WTC11 (cell line): ENCODE results near the gene OGFOD2. TPM values are rescaled to one million over a fixed set of nuclear protein-coding genes. Genes with fewer than 3 reads are reported as not detected.

Source experiments
- ATAC-seq: fragments of 200-7000 bp; cut with Tn5 transposase; 2 replicates; pipeline ENCODE4 v1.10.0; 2021; ENCODE audit warnings: mild to moderate bottlenecking, moderate library complexity
- CTCF ChIA-PET: fragments of 300-600 bp; sonication (Branson Sonifier 250); formaldehyde crosslinking; loops from one replicate; lab custom pipeline; 2021; ENCODE audit warnings: antibody characterized with exemption; lab: Charles Lee
- POLR2A ChIA-PET: fragments of 350-600 bp; sonication (Branson Sonifier 250); formaldehyde crosslinking; loops from one replicate; lab custom pipeline; 2021; ENCODE audit warnings: antibody characterized with exemption; lab: Charles Lee
- DNase-seq: peaks from one replicate; pipeline ENCODE4 v3.0.0; 2021; ENCODE audit warnings: low spot score
- H3K27ac Mint-ChIP-seq: 2 replicates; pipeline ENCODE4 v1.8.0; 2021; ENCODE audit warnings: mixed read lengths
- H3K27me3 Mint-ChIP-seq: 2 replicates; pipeline ENCODE4 v1.8.0; 2021; ENCODE audit warnings: low read depth, mild to moderate bottlenecking, moderate library complexity, mixed read lengths
- H3K36me3 Mint-ChIP-seq: 2 replicates; pipeline ENCODE4 v1.8.0; 2021; ENCODE audit warnings: mixed read lengths
- H3K4me1 Mint-ChIP-seq: 2 replicates; pipeline ENCODE4 v1.8.0; 2022; ENCODE audit warnings: mixed read lengths
- H3K4me3 Mint-ChIP-seq: 2 replicates; pipeline ENCODE4 v1.8.0; 2021; ENCODE audit warnings: mild to moderate bottlenecking, moderate library complexity, mixed read lengths
- H3K9me3 Mint-ChIP-seq: 2 replicates; pipeline ENCODE4 v1.8.0; 2021; ENCODE audit warnings: mixed read lengths
- ARID4B ChIP-seq: sonication (generic); formaldehyde crosslinking; IDR thresholded peaks from 2 replicates; pipeline ENCODE4 v1.8.0; 2023; ENCODE audit warnings: missing genetic modification reagents, mild to moderate bottlenecking, borderline replicate concordance
- ATF6 ChIP-seq: sonication (generic); formaldehyde crosslinking; IDR thresholded peaks from 2 replicates; pipeline ENCODE4 v1.8.1; 2023; ENCODE audit warnings: mild to moderate bottlenecking, missing genetic modification reagents
- CDX4 ChIP-seq: fragments of 250-450 bp; sonication (Bioruptor Pico); IDR thresholded peaks from 2 replicates; pipeline ENCODE4 v1.9.0; 2021; ENCODE audit warnings: moderate library complexity, mild to moderate bottlenecking, inconsistent platforms, borderline replicate concordance
- E2F5 ChIP-seq: sonication (generic); formaldehyde crosslinking; IDR thresholded peaks from 2 replicates; pipeline ENCODE4 v1.8.1; 2022; ENCODE audit warnings: mild to moderate bottlenecking, moderate library complexity, missing genetic modification reagents
- ERG ChIP-seq: fragments of 250-450 bp; sonication (Bioruptor Pico); IDR thresholded peaks from 2 replicates; pipeline ENCODE4 v1.8.0; 2021; ENCODE audit warnings: mild to moderate bottlenecking
- FOXJ3 ChIP-seq: sonication (generic); formaldehyde crosslinking; IDR thresholded peaks from 2 replicates; pipeline ENCODE4 v1.9.0; 2021; ENCODE audit warnings: missing genetic modification reagents, mild to moderate bottlenecking, borderline replicate concordance
- FOXP4 ChIP-seq: sonication (generic); formaldehyde crosslinking; IDR thresholded peaks from 2 replicates; pipeline ENCODE4 v1.8.0; 2022; ENCODE audit warnings: mild to moderate bottlenecking, missing genetic modification reagents
- GTF2I ChIP-seq: fragments of 250-450 bp; sonication (Bioruptor Pico); conservative IDR thresholded peaks from 2 replicates; pipeline ENCODE4 v1.4.0; 2021; ENCODE audit warnings: mild to moderate bottlenecking
- HMGXB4 ChIP-seq: sonication (generic); formaldehyde crosslinking; IDR thresholded peaks from 2 replicates; pipeline ENCODE4 v1.8.1; 2023; ENCODE audit warnings: mild to moderate bottlenecking, moderate library complexity, missing genetic modification reagents
- IRF1 ChIP-seq: sonication (generic); formaldehyde crosslinking; IDR thresholded peaks from 2 replicates; pipeline ENCODE4 v1.8.0; 2023; ENCODE audit warnings: missing genetic modification reagents
- JAZF1 ChIP-seq: fragments of 250-450 bp; sonication (Bioruptor Pico); IDR thresholded peaks from 2 replicates; pipeline ENCODE4 v1.9.0; 2021; ENCODE audit warnings: moderate library complexity, mild to moderate bottlenecking, inconsistent platforms
- MYBL2 ChIP-seq: sonication (generic); formaldehyde crosslinking; IDR thresholded peaks from 2 replicates; pipeline ENCODE4 v1.8.1; 2023; ENCODE audit warnings: mild to moderate bottlenecking, moderate library complexity, missing genetic modification reagents
- NR3C1 ChIP-seq: sonication (generic); formaldehyde crosslinking; conservative IDR thresholded peaks from 2 replicates; pipeline ENCODE4 v1.8.1; 2023; ENCODE audit warnings: low read depth, mild to moderate bottlenecking, missing genetic modification reagents
- SMAD4 ChIP-seq: sonication (generic); formaldehyde crosslinking; IDR thresholded peaks from 2 replicates; pipeline ENCODE4 v1.8.0; 2022; ENCODE audit warnings: mild to moderate bottlenecking, missing genetic modification reagents
- TEAD4 ChIP-seq: sonication (generic); formaldehyde crosslinking; IDR thresholded peaks from 2 replicates; pipeline ENCODE4 v1.8.0; 2022; ENCODE audit warnings: mild to moderate bottlenecking, missing genetic modification reagents
- ZNF138 ChIP-seq: sonication (generic); formaldehyde crosslinking; conservative IDR thresholded peaks from 2 replicates; pipeline ENCODE4 v1.8.1; 2022; ENCODE audit warnings: mild to moderate bottlenecking, moderate library complexity, missing genetic modification reagents
- ZNF281 ChIP-seq: sonication (generic); formaldehyde crosslinking; IDR thresholded peaks from 2 replicates; pipeline ENCODE4 v1.8.0; 2023; ENCODE audit warnings: mild to moderate bottlenecking, missing genetic modification reagents
- ZNF671 ChIP-seq: fragments of 250-450 bp; sonication (Bioruptor Pico); IDR thresholded peaks from 2 replicates; pipeline ENCODE4 v1.8.0; 2021; ENCODE audit warnings: mild to moderate bottlenecking
- total RNA-seq: library from RNA; stranded (reverse); gene quantifications from 3 replicates; pipeline ENCODE4 v1.2.3, GENCODE V29; 2021

Gene OGFOD2
- total RNA-seq, 1 experiment from 2014 or later: 28.1 TPM

GRCh38 chr12:123005081-123005626 lies 30.1 kb downstream of the OGFOD2 start:
- no peak for DNase-seq
- Mint-ChIP-seq H3K4me3 (no peak overlapping the region), H3K27ac (no peak overlapping the region), H3K36me3 (no peaks in the 10 kb centered on the region), H3K4me1 (no peaks in the 10 kb centered on the region), H3K9me3 (no peaks in the 10 kb centered on the region), H3K27me3 (no peaks in the 10 kb centered on the region)
- TF ChIP-seq SMAD4 (CRISPR knock-in tag) (no peak), ZNF671 (no peak), ATF6 (CRISPR knock-in tag) (no peak), ARID4B (CRISPR knock-in tag) (no peak), E2F5 (CRISPR knock-in tag) (no peak), ERG (no peak), ZNF138 (CRISPR knock-in tag) (no peak), NR3C1 (CRISPR knock-in tag) (no peak), HMGXB4 (CRISPR knock-in tag) (no peak)
- ChIA-PET CTCF (no interaction called here), POLR2A (no interaction called here)
- ATAC-seq: no peak

GRCh38 chr12:123006977-123007376 lies 31.9 kb downstream of the OGFOD2 start:
- ATAC-seq (no peak), DNase-seq (no peak)
- no peaks in the 10 kb centered on the region for H3K4me1 Mint-ChIP-seq
- H3K9me3 Mint-ChIP-seq: no peaks in the 10 kb centered on the region
- H3K36me3 Mint-ChIP-seq: no peaks in the 10 kb centered on the region
- no peak overlapping the region for H3K4me3 Mint-ChIP-seq
- POLR2A ChIA-PET: no interaction called here
- CTCF ChIA-PET: no interaction called here
- H3K27ac Mint-ChIP-seq: no peak overlapping the region
- H3K27me3 Mint-ChIP-seq: no peaks in the 10 kb centered on the region
- TF ChIP-seq ZNF281 (CRISPR knock-in tag) (no peak), GTF2I (CRISPR knock-in tag) (no peak), IRF1 (CRISPR knock-in tag) (no peak), TEAD4 (no peak), MYBL2 (CRISPR knock-in tag) (no peak), FOXP4 (CRISPR knock-in tag) (no peak), JAZF1 (no peak), FOXJ3 (no peak), CDX4 (CRISPR knock-in tag) (no peak)
